CD4-positive, CD25-positive, alpha-beta regulatory T cell (primary cell): ENCODE measurements around the gene FHAD1. TPM values are rescaled to one million over a fixed set of nuclear protein-coding genes. Genes with fewer than 3 reads are reported as not detected.

Experiments
- ATAC-seq, 2 donors: fragments of 150-1000 bp; cut with Tn5 transposase; one replicate each; pipeline ENCODE4 v1.10.0; 2021; ENCODE audit warnings: low read depth in 2 of 2, moderate number of reproducible peaks in 2 of 2, moderate library complexity in 1 of 2
- DNase-seq, 3 donors: peaks; one replicate each; pipeline versions ENCODE4 v3.0.0 to v3.0.0-alpha.2; 2012 to 2022; ENCODE audit warnings: mixed read lengths in 1 of 3
- H3K27ac ChIP-seq: one replicate; pipeline ENCODE4 v1.7.0; 2013; ENCODE audit warnings: mild to moderate bottlenecking, low read length; ENCODE audit not compliant: insufficient read depth, poor library complexity, severe bottlenecking
- H3K27me3 ChIP-seq: one replicate; pipeline ENCODE4 v1.7.0; 2013; ENCODE audit warnings: low read length; ENCODE audit not compliant: control insufficient read depth, insufficient read depth
- H3K36me3 ChIP-seq: one replicate; pipeline ENCODE4 v1.7.0; 2013; ENCODE audit warnings: mild to moderate bottlenecking, low read length, moderate library complexity; ENCODE audit not compliant: control insufficient read depth, insufficient read depth
- H3K4me1 ChIP-seq: 2 replicates; pipeline ENCODE4 v1.7.0; 2013; ENCODE audit warnings: mild to moderate bottlenecking, low read length; ENCODE audit not compliant: insufficient read depth, control insufficient read depth, poor library complexity, severe bottlenecking
- H3K4me3 ChIP-seq: one replicate; pipeline ENCODE4 v1.7.0; 2013; ENCODE audit warnings: low read depth, mild to moderate bottlenecking, low read length, moderate library complexity
- H3K9me3 ChIP-seq, 2 experiments: 1 replicate in 1 of 2; 2 replicates in 1 of 2; pipeline ENCODE4 v1.7.0; 2013; ENCODE audit warnings: low read length in 2 of 2, mild to moderate bottlenecking in 1 of 2, moderate library complexity in 1 of 2; ENCODE audit not compliant: control insufficient read depth in 2 of 2
- H3K27ac Mint-ChIP-seq, 3 donors: one replicate each; pipeline ENCODE4 v1.8.0; 2020 to 2022; ENCODE audit warnings: mild to moderate bottlenecking in 3 of 3, mixed read lengths in 3 of 3, moderate library complexity in 2 of 3
- H3K27me3 Mint-ChIP-seq: one replicate; pipeline ENCODE4 v1.8.0; 2022; ENCODE audit warnings: mild to moderate bottlenecking, mixed read lengths
- H3K36me3 Mint-ChIP-seq: one replicate; pipeline ENCODE4 v1.8.0; 2020; ENCODE audit warnings: mixed read lengths
- H3K4me1 Mint-ChIP-seq, 4 donors: one replicate each; pipeline ENCODE4 v1.8.0; 2020 to 2022; ENCODE audit warnings: mixed read lengths in 4 of 4, mild to moderate bottlenecking in 1 of 4
- H3K4me3 Mint-ChIP-seq, 4 donors: one replicate each; pipeline ENCODE4 v1.8.0; 2020 to 2022; ENCODE audit warnings: mild to moderate bottlenecking in 4 of 4, mixed read lengths in 4 of 4, moderate library complexity in 3 of 4
- H3K9me3 Mint-ChIP-seq, 7 donors: one replicate each; pipeline ENCODE4 v1.8.0; 2020 to 2022; ENCODE audit warnings: mixed read lengths in 7 of 7, mild to moderate bottlenecking in 3 of 7, moderate library complexity in 2 of 7
- polyA plus RNA-seq, 4 donors: library from polyadenylated mRNA; unstranded; fragments of 300-500 nt; fragmentation: Illumina TruSeq; gene quantifications; one replicate each; pipeline ENCODE4 v1.2.3, GENCODE V29; 2021
- total RNA-seq: library from RNA; stranded (reverse); gene quantifications from one replicate; pipeline ENCODE4 v1.2.3, GENCODE V29; 2022

The FHAD1 gene
- total and polyA plus RNA-seq, 5 donors from 2014 or later = not detected

DNA sequence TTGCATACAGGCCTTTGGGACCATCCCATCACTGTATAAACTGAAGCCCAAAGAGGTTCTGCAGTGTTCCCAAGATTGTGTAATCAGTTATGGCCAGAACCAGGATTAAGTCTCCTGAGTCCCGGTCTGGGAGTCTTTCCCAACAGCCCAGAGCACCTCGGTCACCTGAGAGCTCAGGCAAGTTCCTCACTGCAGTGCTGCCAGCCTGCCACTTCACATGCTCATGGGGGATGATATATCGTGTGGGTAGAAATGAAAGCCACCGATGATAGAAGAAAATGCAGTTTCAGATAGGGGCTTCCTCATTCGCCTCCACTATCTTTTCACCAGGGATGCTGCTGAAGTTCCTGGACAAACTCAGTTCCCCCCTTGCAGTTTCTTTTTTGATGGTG is 30.4 kb downstream of the FHAD1 start:
- no peak for DNase-seq
- no peaks in the 10 kb centered on the region for H3K4me1 Mint-ChIP-seq
- peaks cover 36% of the 10 kb centered on the region for H3K27me3 Mint-ChIP-seq

DNA sequence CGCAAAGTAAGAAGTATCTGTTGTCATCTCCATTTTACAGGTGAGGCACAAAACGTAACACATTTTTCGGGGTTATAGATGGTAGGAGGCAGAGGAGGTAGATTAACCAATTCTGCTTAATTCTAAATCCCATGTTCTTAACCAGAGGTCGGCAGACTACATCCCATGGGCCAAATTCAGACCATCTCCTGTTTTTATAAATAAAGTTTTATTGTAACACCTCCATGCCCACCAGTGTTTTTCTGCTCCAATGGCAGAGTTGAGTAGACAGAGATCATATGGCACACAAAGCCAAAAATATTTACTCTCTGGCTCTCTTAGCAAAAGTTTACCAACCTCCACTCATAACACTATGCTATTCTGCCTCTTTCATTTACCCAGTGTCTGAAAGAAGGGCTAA is 30.9 kb downstream of the FHAD1 start:
- no peaks in the 10 kb centered on the region for H3K9me3 Mint-ChIP-seq

More for the DNA sequence above, 30.4 kb downstream of the FHAD1 start:
- Mint-ChIP-seq H3K36me3 (no peaks in the 10 kb centered on the region), H3K27ac (no peak overlapping the region), H3K4me3 (no peak overlapping the region), H3K9me3 (no peaks in the 10 kb centered on the region)
- peaks cover 8% of the 10 kb centered on the region for H3K27me3 ChIP-seq
- ATAC-seq = no peak
- H3K4me1 ChIP-seq = no peaks in the 10 kb centered on the region
- H3K9me3 ChIP-seq = no peaks in the 10 kb centered on the region
- H3K27ac ChIP-seq = no peak overlapping the region
- no peaks in the 10 kb centered on the region for H3K36me3 ChIP-seq
- H3K4me3 ChIP-seq = no peak overlapping the region

DNA sequence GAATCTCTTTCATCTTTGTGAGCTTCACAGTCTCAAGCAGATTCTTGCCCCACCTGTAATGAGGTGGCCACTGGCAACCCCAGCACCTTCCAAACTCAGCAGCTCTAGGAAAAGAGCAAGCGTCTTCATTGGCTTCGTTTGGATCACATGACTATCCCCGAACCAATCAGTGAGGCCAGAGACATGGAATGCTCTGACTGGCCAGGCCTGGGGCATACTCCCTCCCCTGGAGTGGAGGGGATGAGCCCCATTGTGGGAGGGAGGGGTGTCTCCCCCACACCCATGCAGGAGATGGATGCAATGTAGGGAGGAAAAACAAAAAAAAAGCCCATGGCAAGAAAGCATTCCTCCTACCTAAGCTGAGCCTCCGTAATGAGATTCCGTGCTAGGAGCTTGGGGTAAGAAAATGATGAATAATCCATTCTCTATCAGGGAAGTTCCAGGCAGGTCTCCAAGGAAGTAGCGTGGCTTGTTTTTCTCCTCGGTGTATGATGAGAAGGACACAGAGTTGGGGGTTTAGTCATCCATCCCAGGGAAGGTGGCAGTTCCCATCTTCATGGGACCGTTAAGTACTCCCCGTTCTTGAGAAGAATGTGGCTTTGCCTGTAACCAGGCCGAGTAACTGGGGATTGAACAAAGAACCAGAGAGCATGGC is 32.7 kb downstream of the FHAD1 start:
- peaks cover 0 to 2% (median 0%) of the 10 kb centered on the region in 7 donors for H3K9me3 Mint-ChIP-seq
- Histone ChIP-seq H3K36me3 (no peaks in the 10 kb centered on the region), H3K9me3 (no peaks in the 10 kb centered on the region), H3K27ac (no peak overlapping the region), H3K27me3 (no peaks in the 10 kb centered on the region), H3K4me3 (no peak overlapping the region), H3K4me1 (no peaks in the 10 kb centered on the region)
- DNase-seq (no peak), ATAC-seq (no peak)
- no peak overlapping the region for H3K4me3 Mint-ChIP-seq
- H3K27me3 Mint-ChIP-seq = peaks cover 35% of the 10 kb centered on the region
- no peaks in the 10 kb centered on the region for H3K36me3 Mint-ChIP-seq
- H3K4me1 Mint-ChIP-seq = no peaks in the 10 kb centered on the region
- H3K27ac Mint-ChIP-seq = no peak overlapping the region

More for the DNA sequence above, 30.9 kb downstream of the FHAD1 start:
- no peak for DNase-seq
- H3K9me3 ChIP-seq = no peaks in the 10 kb centered on the region
- no peak overlapping the region for H3K27ac ChIP-seq
- H3K4me1 ChIP-seq = no peaks in the 10 kb centered on the region
- no peak overlapping the region for H3K4me3 ChIP-seq
- no peaks in the 10 kb centered on the region for H3K36me3 ChIP-seq
- H3K36me3 Mint-ChIP-seq = no peaks in the 10 kb centered on the region
- no peak overlapping the region for H3K4me3 Mint-ChIP-seq
- H3K4me1 Mint-ChIP-seq = no peaks in the 10 kb centered on the region
- no peak for ATAC-seq
- H3K27me3 Mint-ChIP-seq = peaks cover 32% of the 10 kb centered on the region
- no peak overlapping the region for H3K27ac Mint-ChIP-seq
- H3K27me3 ChIP-seq = peaks cover 8% of the 10 kb centered on the region

DNA sequence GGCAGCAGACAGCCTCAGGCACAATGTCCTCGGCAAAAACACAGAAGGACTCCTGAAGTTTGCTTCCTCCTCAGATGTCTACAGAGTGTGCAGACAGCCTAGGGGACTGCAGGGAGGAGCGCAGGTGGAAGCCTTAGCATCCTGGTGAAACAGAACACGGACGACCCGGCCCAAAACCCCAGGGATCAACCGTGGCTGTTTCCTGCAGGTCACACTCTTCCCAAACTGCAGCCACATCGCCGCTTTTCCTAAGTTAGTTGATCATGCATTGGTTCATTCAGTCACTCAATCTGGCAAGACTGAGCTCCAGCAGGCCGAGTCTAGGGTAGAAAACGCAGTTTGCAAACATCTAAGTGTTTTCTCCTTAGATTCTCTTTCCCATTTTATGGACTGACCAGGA is 33.4 kb downstream of the FHAD1 start:
- H3K36me3 Mint-ChIP-seq = no peaks in the 10 kb centered on the region
- H3K4me3 Mint-ChIP-seq = no peak overlapping the region
- H3K27ac Mint-ChIP-seq = no peak overlapping the region
- Histone ChIP-seq H3K9me3 (no peaks in the 10 kb centered on the region), H3K4me3 (no peak overlapping the region), H3K36me3 (no peaks in the 10 kb centered on the region), H3K27ac (no peak overlapping the region), H3K4me1 (no peaks in the 10 kb centered on the region), H3K27me3 (no peaks in the 10 kb centered on the region)
- H3K4me1 Mint-ChIP-seq = no peaks in the 10 kb centered on the region
- peaks cover 0 to 2% (median 0%) of the 10 kb centered on the region in 7 donors for H3K9me3 Mint-ChIP-seq
- ATAC-seq (no peak), DNase-seq (no peak)
- H3K27me3 Mint-ChIP-seq = peaks cover 38% of the 10 kb centered on the region

DNA sequence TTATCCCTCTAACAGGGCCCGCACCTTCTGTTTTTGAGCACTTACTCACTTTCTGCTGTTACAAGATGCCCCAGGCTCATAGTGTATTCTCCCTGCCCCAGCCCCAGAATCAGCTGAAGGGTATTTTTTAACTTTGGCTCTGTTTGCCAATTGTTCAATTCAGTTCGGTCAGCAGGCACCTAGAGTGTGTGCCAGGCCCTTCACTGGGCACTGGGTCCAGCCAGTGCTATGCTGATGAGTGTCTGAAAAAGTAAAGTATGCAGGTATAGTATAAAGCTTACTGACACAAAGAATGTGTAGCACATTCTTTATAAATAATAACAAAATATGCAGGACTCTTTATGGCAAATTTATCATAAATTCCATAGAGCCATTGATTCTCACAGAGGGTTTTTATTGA is 35.0 kb downstream of the FHAD1 start:
- H3K4me3 ChIP-seq = no peak overlapping the region
- no peak overlapping the region for H3K27ac Mint-ChIP-seq
- peaks cover 0 to 2% (median 0%) of the 10 kb centered on the region in 7 donors for H3K9me3 Mint-ChIP-seq
- no peaks in the 10 kb centered on the region for H3K36me3 ChIP-seq
- H3K27ac ChIP-seq = no peak overlapping the region
- H3K4me3 Mint-ChIP-seq = no peak overlapping the region
- no peak for ATAC-seq
- no peaks in the 10 kb centered on the region for H3K9me3 ChIP-seq
- no peaks in the 10 kb centered on the region for H3K27me3 ChIP-seq
- peaks cover 34% of the 10 kb centered on the region for H3K27me3 Mint-ChIP-seq
- no peaks in the 10 kb centered on the region for H3K4me1 ChIP-seq
- H3K36me3 Mint-ChIP-seq = no peaks in the 10 kb centered on the region
- DNase-seq = no peak
- no peaks in the 10 kb centered on the region for H3K4me1 Mint-ChIP-seq

DNA sequence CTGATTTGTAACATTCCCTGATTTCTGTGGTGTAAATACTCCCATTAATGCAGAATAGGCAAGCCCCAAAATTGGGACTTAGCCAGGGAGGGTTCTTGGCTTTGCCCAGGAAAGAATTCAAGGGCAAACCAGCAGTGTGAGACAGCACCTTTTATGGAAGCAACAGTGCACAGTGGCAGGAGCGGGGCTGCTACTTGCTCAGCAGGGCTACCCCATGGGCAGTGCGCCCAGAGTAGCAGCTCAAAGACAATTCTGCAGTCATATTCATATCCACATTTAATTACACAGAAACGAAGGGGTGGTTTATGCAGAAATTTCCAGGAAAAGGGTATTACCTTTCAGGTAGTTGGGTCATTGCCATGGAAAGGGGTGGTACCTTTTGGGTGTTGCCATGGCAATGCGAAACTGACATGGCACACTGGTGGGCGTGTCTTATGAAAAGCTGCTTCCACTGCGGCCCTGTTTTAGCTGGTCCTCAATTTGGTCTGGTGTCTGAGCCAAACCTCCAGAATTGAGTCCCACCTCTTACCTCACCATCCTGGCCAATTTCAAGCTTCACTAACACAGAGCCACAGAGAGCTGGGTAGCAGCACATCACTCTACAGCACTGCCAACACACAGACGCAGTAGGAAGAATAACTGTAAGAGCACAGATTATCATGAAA is 35.9 kb downstream of the FHAD1 start:
- no peaks in the 10 kb centered on the region for H3K9me3 ChIP-seq
- no peaks in the 10 kb centered on the region for H3K4me1 ChIP-seq
- no peaks in the 10 kb centered on the region for H3K4me1 Mint-ChIP-seq
- H3K27me3 Mint-ChIP-seq = peaks cover 25% of the 10 kb centered on the region
- H3K36me3 Mint-ChIP-seq = no peaks in the 10 kb centered on the region
- H3K36me3 ChIP-seq = no peaks in the 10 kb centered on the region
- H3K4me3 Mint-ChIP-seq = no peak overlapping the region
- no peak overlapping the region for H3K27ac ChIP-seq
- ATAC-seq = no peak
- H3K27me3 ChIP-seq = no peaks in the 10 kb centered on the region
- H3K9me3 Mint-ChIP-seq = peaks cover 0 to 2% (median 0%) of the 10 kb centered on the region in 7 donors
- no peak for DNase-seq
- H3K27ac Mint-ChIP-seq = no peak overlapping the region
- H3K4me3 ChIP-seq = no peak overlapping the region

DNA sequence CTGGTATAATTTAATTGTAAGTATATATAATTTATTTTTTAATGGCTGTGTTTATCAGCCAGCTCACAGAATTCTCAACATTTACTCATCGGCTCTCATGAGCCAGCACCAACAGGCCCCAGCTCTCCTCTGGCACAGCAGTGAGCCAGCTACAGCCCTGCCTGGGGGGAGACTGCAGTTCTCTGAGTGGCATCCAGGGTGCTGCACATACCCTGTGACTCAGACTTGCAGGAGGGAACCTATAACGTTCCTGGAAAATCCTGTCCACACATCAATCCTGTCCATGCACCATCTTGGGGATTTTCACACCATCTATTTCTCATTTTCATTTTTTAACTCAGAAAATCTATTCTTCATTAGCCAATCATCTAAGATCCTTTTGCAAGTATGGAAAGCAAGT is 36.5 kb downstream of the FHAD1 start:
- no peaks in the 10 kb centered on the region for H3K4me1 ChIP-seq
- H3K36me3 Mint-ChIP-seq = no peaks in the 10 kb centered on the region
- no peak overlapping the region for H3K4me3 ChIP-seq
- no peak overlapping the region for H3K27ac Mint-ChIP-seq
- H3K9me3 Mint-ChIP-seq = peaks cover 0 to 2% (median 0%) of the 10 kb centered on the region in 7 donors
- no peak overlapping the region for H3K27ac ChIP-seq
- DNase-seq (no peak), ATAC-seq (no peak)
- H3K9me3 ChIP-seq = no peaks in the 10 kb centered on the region
- H3K27me3 ChIP-seq = no peaks in the 10 kb centered on the region
- H3K36me3 ChIP-seq = no peaks in the 10 kb centered on the region
- no peaks in the 10 kb centered on the region for H3K4me1 Mint-ChIP-seq
- peaks cover 19% of the 10 kb centered on the region for H3K27me3 Mint-ChIP-seq
- no peak overlapping the region for H3K4me3 Mint-ChIP-seq

DNA sequence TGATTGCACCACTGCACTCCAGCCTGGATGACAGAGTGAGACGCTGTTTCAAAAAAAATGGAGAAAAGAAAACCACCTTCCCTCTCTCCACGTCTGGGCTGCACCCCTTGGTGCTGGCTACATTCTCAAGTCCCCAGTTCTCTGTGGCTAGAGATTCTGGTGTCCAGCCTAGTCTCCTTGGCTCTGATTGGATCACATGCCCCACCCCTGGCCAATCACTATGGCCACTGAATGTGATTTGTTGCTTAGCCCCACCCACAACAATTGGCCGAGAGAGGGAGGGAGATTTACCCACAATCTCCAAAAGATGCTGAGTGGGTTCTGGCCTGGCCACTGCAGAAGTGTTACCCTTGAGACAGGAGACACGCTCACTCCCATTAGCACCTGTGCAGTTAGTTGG is 39.4 kb downstream of the FHAD1 start:
- H3K9me3 ChIP-seq = no peaks in the 10 kb centered on the region
- Mint-ChIP-seq H3K36me3 (no peaks in the 10 kb centered on the region), H3K4me1 (no peaks in the 10 kb centered on the region), H3K27me3 (peaks cover 17% of the 10 kb centered on the region), H3K9me3 (peaks cover 0 to 2% (median 2%) of the 10 kb centered on the region in 7 donors), H3K4me3 (no peak overlapping the region), H3K27ac (no peak overlapping the region)
- H3K27me3 ChIP-seq = no peaks in the 10 kb centered on the region
- H3K36me3 ChIP-seq = no peaks in the 10 kb centered on the region
- H3K4me3 ChIP-seq = no peak overlapping the region
- DNase-seq (no peak), ATAC-seq (no peak)
- no peaks in the 10 kb centered on the region for H3K4me1 ChIP-seq
- no peak overlapping the region for H3K27ac ChIP-seq
